B cell (primary cell): ENCODE results near the gene KIRREL3.

Source experiments
- EZH2 ChIP-seq: IDR thresholded peaks from 2 replicates; pipeline ENCODE4 v1.6.1; 2012; ENCODE audit warnings: borderline replicate concordance, low read depth, mild to moderate bottlenecking, moderate library complexity, low read length; ENCODE audit not compliant: insufficient read depth, poor library complexity, severe bottlenecking
- TF ChIP-seq, protein P1 (sequence below): fragments of 200-600 bp; IDR thresholded peaks from one replicate; pipeline ENCODE4 v1.8.0; 2022; ENCODE audit warnings: antibody characterized with exemption, mild to moderate bottlenecking

DNA sequence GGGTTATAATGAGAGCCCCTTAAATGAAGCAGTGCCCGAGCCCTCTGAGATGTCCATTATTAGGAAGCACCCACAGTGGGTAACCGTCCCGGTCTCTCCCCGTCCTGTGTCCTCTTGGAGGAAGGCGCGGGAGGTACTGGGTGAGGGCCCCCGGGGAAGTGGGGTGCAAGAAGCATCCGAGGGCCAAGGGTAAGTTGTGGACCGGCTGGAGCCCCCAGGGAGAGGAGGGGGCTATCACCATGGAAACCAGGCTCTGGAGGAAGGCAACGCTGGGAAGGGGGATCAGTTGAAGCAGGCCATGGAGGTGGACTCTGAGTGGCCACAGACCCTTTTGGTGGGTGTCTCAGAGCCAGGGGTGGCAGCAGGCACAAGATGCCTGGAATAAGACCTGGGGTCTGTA lies 471.5 kb downstream of the KIRREL3 start:
- TF ChIP-seq, protein P1, sequence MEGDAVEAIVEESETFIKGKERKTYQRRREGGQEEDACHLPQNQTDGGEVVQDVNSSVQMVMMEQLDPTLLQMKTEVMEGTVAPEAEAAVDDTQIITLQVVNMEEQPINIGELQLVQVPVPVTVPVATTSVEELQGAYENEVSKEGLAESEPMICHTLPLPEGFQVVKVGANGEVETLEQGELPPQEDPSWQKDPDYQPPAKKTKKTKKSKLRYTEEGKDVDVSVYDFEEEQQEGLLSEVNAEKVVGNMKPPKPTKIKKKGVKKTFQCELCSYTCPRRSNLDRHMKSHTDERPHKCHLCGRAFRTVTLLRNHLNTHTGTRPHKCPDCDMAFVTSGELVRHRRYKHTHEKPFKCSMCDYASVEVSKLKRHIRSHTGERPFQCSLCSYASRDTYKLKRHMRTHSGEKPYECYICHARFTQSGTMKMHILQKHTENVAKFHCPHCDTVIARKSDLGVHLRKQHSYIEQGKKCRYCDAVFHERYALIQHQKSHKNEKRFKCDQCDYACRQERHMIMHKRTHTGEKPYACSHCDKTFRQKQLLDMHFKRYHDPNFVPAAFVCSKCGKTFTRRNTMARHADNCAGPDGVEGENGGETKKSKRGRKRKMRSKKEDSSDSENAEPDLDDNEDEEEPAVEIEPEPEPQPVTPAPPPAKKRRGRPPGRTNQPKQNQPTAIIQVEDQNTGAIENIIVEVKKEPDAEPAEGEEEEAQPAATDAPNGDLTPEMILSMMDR, result no peak
- no peak for TF ChIP-seq EZH2
